Measurements from ENCODE around the gene FGD3.

The FGD3 gene

GRCh38 chr9:92954886-92955285, 7.6 kb downstream of the FGD3 start:
- DNase-seq: no peak

DNA sequence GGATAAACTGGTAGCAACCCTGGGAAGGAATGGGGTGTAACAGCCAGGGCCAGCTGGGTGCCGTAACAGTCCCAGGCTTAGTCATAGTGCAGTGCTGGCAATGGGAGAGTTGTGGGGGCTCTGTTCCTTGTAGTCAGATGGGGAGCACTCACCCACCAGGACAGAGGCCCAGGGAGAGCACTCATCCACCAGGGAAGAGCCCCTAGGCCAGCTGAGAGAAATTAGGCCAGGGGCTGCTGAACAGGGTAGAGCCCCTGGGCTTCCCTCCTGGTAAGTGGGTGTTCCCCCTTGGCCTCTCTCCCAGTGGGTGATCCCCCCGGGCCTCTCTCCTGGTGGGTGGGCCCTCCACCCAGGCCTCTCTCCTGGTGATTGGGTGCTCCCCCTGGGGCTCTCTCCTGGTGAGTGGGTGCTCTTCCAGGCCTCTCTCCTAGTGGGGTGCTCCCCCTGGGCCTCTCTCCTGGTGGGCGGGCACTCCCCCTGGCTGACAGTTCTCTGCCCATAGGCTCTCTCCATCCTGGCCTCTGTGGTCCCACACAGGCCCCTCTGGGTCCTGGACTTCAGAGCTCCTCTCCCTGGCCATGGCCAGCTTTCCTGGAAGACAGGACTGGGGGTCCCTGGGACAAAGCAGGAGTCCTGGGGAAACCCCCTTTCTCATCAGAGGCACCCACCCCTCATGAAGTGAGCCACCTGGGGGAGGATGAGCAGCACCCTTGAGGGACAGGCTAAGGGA, 13.4 kb downstream of the FGD3 start:
- DNase-seq: no peak

- no peak for DNase-seq
These were observed 14.4 kb downstream of the FGD3 start for GRCh38 chr9:92961627-92962302.

DNA sequence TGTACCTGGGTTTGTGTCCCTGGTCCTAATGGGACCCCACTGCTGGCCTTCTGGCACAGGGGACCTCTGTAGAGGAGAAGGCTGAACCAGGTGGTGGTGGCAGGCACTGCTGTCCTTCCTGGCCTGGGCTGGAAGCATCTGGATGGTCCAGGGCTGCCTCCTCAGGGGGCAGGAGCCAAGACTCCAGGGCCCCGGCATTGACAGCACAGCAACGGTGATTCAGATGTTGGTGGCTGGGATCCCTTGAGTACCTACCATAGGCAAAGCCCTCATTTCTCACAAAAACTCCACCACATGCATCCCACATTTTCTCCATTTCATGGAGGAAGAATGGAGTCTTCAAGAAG, 15.0 kb downstream of the FGD3 start:
- no peak for DNase-seq

GRCh38 chr9:92962846-92963245, 15.5 kb downstream of the FGD3 start:
- DNase-seq: no peak

GRCh38 chr9:92963831-92964606, 16.7 kb downstream of the FGD3 start:
- no peak for DNase-seq

- DNase-seq: no peak
These were observed 17.3 kb downstream of the FGD3 start for GRCh38 chr9:92964607-92965060.

DNA sequence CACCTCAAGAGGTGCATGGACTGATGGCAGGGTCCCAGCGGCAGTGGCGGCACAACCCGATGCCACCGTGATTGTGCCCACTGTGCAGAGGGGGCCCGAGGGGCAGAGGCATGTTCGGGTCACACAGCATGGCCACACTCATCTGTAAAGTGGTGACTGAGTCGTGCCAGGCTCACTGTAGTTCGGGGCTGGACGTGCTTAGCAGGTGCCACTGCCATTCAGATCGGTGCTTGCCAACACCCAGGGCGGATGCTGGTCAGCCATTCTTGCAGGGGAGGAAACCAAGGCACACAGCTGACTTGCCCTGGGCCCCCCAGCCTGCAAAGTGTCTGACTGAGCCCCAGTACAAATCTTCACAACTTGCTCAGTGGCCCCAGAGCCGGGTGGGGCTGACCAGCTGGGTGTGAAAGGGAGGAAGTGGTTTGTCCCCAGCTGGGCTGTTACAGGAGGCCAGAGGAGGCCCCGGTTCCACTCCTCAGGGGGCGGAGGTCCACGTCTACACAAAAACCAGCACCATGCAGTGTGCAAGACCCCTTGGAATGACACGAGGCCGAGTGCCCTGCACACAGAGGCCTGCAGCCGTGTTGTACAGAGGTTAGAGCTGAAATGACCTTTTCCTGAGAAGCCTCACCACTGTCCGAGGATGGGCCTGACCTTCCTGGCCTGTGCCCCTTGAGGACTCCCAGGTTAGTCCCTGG, 17.9 kb downstream of the FGD3 start:
- no peak for DNase-seq

GRCh38 chr9:92965759-92966517, 18.6 kb downstream of the FGD3 start:
- DNase-seq: no peak

GRCh38 chr9:92966518-92966800, 19.1 kb downstream of the FGD3 start:
- DNase-seq: no peak

GRCh38 chr9:92968081-92968480, 20.8 kb downstream of the FGD3 start:
- no peak for DNase-seq

DNA sequence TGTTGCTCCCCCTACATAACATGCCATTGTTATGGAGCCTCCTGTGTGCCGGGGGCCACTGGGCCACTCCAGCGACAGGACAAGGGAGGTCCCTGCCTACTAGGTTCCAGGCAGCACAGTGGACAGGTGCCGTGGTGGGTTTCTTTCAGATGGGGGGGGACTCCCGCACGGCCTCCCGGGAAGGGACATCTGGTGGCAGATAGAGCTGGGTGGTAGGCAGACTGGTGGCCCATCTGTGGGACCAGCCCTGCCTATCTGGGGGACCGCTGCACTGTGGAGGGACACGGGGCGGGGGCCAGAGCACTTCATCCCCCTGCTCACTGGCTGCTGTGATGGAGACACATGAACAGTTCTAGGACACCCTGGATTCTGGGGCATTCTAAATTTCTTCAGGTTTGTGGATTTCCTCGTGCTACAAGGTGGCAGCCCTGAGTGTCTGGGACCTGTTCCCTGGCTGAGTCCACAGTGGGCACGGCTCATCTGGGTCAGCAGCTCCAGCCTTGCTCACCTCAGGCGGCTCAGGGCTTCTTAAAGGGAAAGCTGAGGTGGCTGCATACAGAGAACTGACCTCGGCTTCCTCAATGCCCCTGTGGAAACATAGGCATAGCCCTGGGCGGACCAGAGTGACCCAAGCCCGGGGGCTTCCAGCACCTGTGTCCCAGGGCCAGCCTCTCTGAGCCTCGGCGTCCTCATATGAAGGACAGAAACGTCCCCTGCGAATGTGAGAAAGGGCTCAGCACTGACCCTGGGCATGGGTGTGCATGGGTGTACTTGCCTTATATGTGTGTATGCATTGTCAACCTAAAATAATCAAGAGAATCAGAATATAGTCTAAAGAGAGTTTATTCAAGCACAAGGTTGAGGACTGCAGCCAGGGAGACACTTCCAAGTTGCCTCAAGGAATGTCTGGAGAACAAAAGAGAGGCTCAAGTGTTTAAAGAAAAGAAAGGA, 22.5 kb downstream of the FGD3 start:
- no peak for DNase-seq

- no peak for DNase-seq
These were observed 23.2 kb downstream of the FGD3 start for GRCh38 chr9:92970467-92970923.

- no peak for DNase-seq
These were observed 23.8 kb downstream of the FGD3 start for GRCh38 chr9:92971121-92971520.

DNA sequence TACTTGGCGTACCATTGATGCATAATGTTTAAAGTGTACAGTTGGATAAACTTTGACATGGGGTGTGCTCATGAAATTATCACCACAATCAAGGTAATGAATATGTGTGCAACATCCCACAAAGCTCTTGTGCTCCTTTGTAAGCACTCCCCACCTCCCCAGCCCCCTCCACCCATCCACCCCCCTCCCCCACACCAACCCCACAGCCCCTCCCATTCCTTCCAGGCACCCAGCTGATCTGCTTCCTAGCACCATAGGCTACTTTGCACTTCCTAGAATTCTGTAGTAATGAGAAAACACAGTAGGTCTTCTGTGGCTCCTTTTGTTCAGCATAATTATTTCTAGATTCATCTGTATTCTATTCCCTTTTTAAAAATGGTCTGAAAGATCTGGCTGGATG, 24.5 kb downstream of the FGD3 start:
- DNase-seq: no peak

DNA sequence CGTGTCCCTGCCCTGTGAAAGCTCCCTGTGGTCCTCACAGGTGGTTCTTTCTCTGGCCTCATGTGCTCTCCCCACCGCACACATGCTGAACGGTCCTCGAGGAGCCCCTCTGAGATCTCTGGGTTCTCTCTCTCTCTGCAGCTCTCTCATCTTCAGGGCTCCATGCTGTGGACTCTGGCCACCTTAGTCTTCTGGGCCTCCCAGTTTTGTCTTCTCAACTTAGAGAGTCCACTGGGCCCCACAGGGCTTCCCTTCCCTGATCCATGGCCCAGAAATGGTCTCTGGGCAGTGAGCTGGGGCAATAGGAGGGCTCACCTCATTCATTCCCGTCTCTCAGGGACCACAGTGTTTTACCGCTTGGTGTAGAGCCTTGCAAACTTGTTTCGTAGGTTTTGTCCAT, 26.4 kb downstream of the FGD3 start:
- no peak for DNase-seq

- DNase-seq: no peak
These were observed 26.9 kb downstream of the FGD3 start for GRCh38 chr9:92974161-92974661.

DNA sequence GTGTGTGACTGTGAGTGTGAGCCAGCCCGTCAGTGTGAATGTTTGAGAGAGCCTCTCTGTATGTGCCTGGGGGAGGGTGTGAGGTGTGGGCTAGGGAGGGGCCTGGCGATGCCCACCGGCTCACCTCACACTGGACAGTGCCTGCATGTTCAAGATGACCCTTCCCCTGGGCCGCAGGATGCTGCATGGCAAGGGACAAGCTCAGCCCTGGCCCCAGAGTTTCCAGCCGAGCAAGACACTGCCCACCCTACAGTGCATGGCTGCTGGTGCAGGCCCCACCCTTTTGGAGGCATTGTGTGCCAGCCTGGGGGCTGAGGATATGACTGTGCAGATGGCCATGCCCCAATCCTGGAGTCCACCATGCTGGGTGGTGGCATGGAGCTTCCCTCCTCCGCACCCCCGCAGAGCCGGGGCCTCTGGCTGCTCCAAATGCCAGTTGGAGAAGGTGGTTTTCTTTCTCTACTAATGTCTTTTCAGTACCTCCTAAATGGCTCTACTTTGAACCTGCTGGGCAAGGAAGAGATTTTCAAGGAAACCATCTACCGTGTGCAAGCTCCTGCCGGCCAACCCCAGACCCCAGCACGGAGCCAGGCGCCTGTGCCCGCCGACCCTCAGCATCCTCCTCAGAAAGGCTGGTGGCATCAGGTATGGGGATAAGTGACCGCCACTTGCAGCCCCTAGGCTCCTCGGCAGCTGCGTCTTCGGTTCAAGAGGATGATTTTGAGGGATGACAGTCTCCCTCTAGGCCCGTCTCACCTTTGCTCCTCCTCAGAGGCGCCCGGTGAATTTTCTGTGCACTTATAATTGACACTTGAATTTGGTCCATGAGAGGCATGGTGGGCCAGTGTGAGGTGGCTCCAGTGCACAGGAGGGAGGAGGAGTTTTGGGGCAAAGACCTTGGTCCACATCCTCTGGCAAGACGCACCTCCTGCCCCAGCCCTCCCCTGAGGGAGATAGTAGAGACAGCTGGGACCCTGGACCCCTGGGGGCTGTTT, 27.7 kb downstream of the FGD3 start:
- no peak for DNase-seq

- no peak for DNase-seq
These were observed 29.1 kb downstream of the FGD3 start for GRCh38 chr9:92976431-92976830.

- DNase-seq: no peak
These were observed 30.0 kb downstream of the FGD3 start for GRCh38 chr9:92977279-92977678.

Data from NCI-H526 (cell line).